ENCODE measurements around the gene DBNL.

The DBNL gene

GRCh38 chr7:44062903-44063295 is 18.4 kb downstream of the DBNL start:
- no peak for DNase-seq

GRCh38 chr7:44063547-44063893 is 19.0 kb downstream of the DBNL start:
- no peak for DNase-seq

GRCh38 chr7:44063894-44064651 is 19.6 kb downstream of the DBNL start:
- DNase-seq = no peak

- no peak for DNase-seq
Measured at GRCh38 chr7:44064791-44065430, 20.4 kb downstream of the DBNL start.

GRCh38 chr7:44065431-44066110 is 21.1 kb downstream of the DBNL start, which contains the start of gene PGAM2:
PGAM2 (minus strand) TSS chr7:44065567; CDS start chr7:44065529, 38 bp downstream.
- no peak for DNase-seq

- no peak for DNase-seq
Measured at GRCh38 chr7:44066111-44066460, 21.6 kb downstream of the DBNL start.

- no peak for DNase-seq
Measured at GRCh38 chr7:44066494-44067063, 22.1 kb downstream of the DBNL start.

- DNase-seq = no peak
Measured at GRCh38 chr7:44067064-44067951, 22.8 kb downstream of the DBNL start.

- DNase-seq = no peak
Measured at GRCh38 chr7:44068054-44068453, 23.6 kb downstream of the DBNL start.

GRCh38 chr7:44071726-44072363 is 27.3 kb downstream of the DBNL start:
- DNase-seq = no peak

GRCh38 chr7:44072364-44073231 is 28.1 kb downstream of the DBNL start:
- peak; percentile 43 for DNase-seq

- peak; percentile 45 for DNase-seq
Measured at GRCh38 chr7:44073664-44074348, 29.3 kb downstream of the DBNL start.

- no peak for DNase-seq
Measured at GRCh38 chr7:44074349-44074695, 29.8 kb downstream of the DBNL start.

- DNase-seq = no peak
Measured at GRCh38 chr7:44075296-44076075, 31.0 kb downstream of the DBNL start.

- no peak for DNase-seq
Measured at GRCh38 chr7:44076101-44076895, 31.8 kb downstream of the DBNL start.

GRCh38 chr7:44077061-44077460 is 32.6 kb downstream of the DBNL start:
- no peak for DNase-seq

GRCh38 chr7:44077681-44078091 is 33.2 kb downstream of the DBNL start:
- no peak for DNase-seq

GRCh38 chr7:44078521-44078920 is 34.0 kb downstream of the DBNL start:
- DNase-seq = no peak
